ENCODE data around the gene RAB9A. TPM values are rescaled to one million over a fixed set of nuclear protein-coding genes. Genes with fewer than 3 reads are reported as not detected.
"Not testable (repeated sequence)": the region's sequence is repeated elsewhere in the genome, so short reads cannot be mapped to it uniquely, and the experiment has no call there.

The RAB9A gene
- total RNA-seq, 1 donor from 2014 or later = 34.2 TPM

DNA sequence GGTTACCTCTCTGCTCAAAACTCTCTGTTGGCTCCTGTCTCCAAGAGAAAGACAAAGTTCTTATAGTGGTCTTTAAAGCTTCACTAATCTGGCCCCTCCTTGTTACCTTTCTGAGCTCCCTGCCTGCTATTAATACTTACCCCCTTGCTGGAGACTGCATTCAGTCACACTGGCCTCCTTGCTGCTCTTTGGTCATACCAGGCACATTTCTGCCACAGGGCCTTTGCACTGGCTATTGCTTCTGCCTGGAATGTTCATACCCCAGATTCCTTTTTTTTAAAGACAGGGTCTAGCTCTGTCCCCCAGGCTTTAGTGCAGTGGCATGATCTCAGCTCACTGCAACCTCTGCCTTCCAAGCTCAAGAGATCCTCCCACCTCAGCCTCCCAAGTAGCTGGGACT is 15.9 kb upstream of the RAB9A start:
- H3K9me3 ChIP-seq (ENCODE audit: insufficient read depth, low read depth, low read length) = no peaks in the 10 kb centered on the region

GRCh38 chrX:13676885-13677284 is 12.0 kb upstream of the RAB9A start:
- H3K4me1 ChIP-seq (ENCODE audit: insufficient read depth, low read length) = no peaks in the 10 kb centered on the region
- H2AFZ ChIP-seq (ENCODE audit: low read depth, low read length) = no peak overlapping the region
- H3K27me3 Mint-ChIP-seq (ENCODE audit: low read depth, unreplicated experiment) = no peaks in the 10 kb centered on the region
- no peak overlapping the region for H3K4me3 Mint-ChIP-seq (ENCODE audit: unreplicated experiment)
- no peaks in the 10 kb centered on the region for H3K9me3 Mint-ChIP-seq (ENCODE audit: unreplicated experiment)
- H3K36me3 ChIP-seq (ENCODE audit: insufficient read depth, low read length) = no peaks in the 10 kb centered on the region
- TF ChIP-seq CTCF (IDR thresholded peaks at IDR 0.05; ENCODE audit: insufficient read depth, low read depth, low read length) (no peak), EZH2 (IDR thresholded peaks at IDR 0.05; ENCODE audit: insufficient read depth, low read length) (no peak)
- H3K27ac ChIP-seq (ENCODE audit: low read depth, low read length) = no peak overlapping the region
- no peaks in the 10 kb centered on the region for H4K20me1 ChIP-seq (ENCODE audit: insufficient read depth, low read length)
- no peak overlapping the region for H3K27ac Mint-ChIP-seq (ENCODE audit: unreplicated experiment)
- H3K4me3 ChIP-seq (ENCODE audit: insufficient read depth, low read depth, low read length) = no peak overlapping the region
- H3K79me2 ChIP-seq (ENCODE audit: insufficient read depth, low read length) = no peaks in the 10 kb centered on the region
- no peaks in the 10 kb centered on the region for H3K36me3 Mint-ChIP-seq (ENCODE audit: low read depth, unreplicated experiment)
- no peaks in the 10 kb centered on the region for H3K4me1 Mint-ChIP-seq (ENCODE audit: low read depth, unreplicated experiment)
- FAIRE-seq = no peak
- H3K27me3 ChIP-seq (ENCODE audit: insufficient read depth, low read length) = no peaks in the 10 kb centered on the region
- H3K9me3 ChIP-seq (ENCODE audit: insufficient read depth, low read depth, low read length) = no peaks in the 10 kb centered on the region
- DNase-seq (ENCODE audit: low read depth) = no peak
- no peak overlapping the region for H3K4me2 ChIP-seq (ENCODE audit: low read length)
- H3K9ac ChIP-seq (ENCODE audit: low read length) = no peak overlapping the region

More for the DNA sequence above, 15.9 kb upstream of the RAB9A start:
- H3K79me2 ChIP-seq (ENCODE audit: insufficient read depth, low read length) = no peaks in the 10 kb centered on the region
- no peak overlapping the region for H3K9ac ChIP-seq (ENCODE audit: low read length)
- no peak overlapping the region for H2AFZ ChIP-seq (ENCODE audit: low read depth, low read length)
- H3K36me3 Mint-ChIP-seq (ENCODE audit: low read depth, unreplicated experiment) = no peaks in the 10 kb centered on the region
- no peaks in the 10 kb centered on the region for H3K36me3 ChIP-seq (ENCODE audit: insufficient read depth, low read length)
- H3K27me3 ChIP-seq (ENCODE audit: insufficient read depth, low read length) = peaks cover 2% of the 10 kb centered on the region
- TF ChIP-seq CTCF (IDR thresholded peaks at IDR 0.05; ENCODE audit: insufficient read depth, low read depth, low read length) (no peak), EZH2 (IDR thresholded peaks at IDR 0.05; ENCODE audit: insufficient read depth, low read length) (no peak)
- H3K27me3 Mint-ChIP-seq (ENCODE audit: low read depth, unreplicated experiment) = no peaks in the 10 kb centered on the region
- H3K4me2 ChIP-seq (ENCODE audit: low read length) = no peak overlapping the region
- no peak overlapping the region for H3K27ac Mint-ChIP-seq (ENCODE audit: unreplicated experiment)
- H3K4me3 Mint-ChIP-seq (ENCODE audit: unreplicated experiment) = no peak overlapping the region
- H3K4me1 ChIP-seq (ENCODE audit: insufficient read depth, low read length) = peaks cover 3% of the 10 kb centered on the region
- FAIRE-seq = peak; percentile 5
- no peaks in the 10 kb centered on the region for H3K9me3 Mint-ChIP-seq (ENCODE audit: unreplicated experiment)
- no peaks in the 10 kb centered on the region for H4K20me1 ChIP-seq (ENCODE audit: insufficient read depth, low read length)
- H3K4me3 ChIP-seq (ENCODE audit: insufficient read depth, low read depth, low read length) = no peak overlapping the region
- H3K27ac ChIP-seq (ENCODE audit: low read depth, low read length) = no peak overlapping the region
- H3K4me1 Mint-ChIP-seq (ENCODE audit: low read depth, unreplicated experiment) = peaks cover 6% of the 10 kb centered on the region
- no peak for DNase-seq (ENCODE audit: low read depth)

DNA sequence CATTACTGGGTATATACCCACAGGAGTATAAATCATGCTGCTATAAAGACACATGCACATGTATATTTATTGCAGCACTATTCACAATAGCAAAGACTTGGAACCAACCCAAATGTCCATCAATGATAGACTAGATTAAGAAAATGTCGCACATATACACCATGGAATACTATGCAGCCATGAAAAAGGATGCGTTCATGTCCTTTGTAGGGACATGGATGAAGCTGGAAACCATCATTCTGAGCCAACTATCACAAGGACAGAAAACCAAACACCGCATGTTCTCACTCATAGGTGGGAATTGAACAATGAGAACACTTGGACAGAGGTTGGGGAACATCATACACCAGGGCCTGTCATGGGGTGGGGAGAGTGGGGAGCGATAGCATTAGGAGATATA is 9.2 kb upstream of the RAB9A start:
- H3K27me3 ChIP-seq (ENCODE audit: insufficient read depth, low read length); H3K4me1 Mint-ChIP-seq (ENCODE audit: low read depth, unreplicated experiment); H4K20me1 ChIP-seq (ENCODE audit: insufficient read depth, low read length); H3K27me3 Mint-ChIP-seq (ENCODE audit: low read depth, unreplicated experiment); H3K9ac ChIP-seq (ENCODE audit: low read length); FAIRE-seq; H3K4me3 Mint-ChIP-seq (ENCODE audit: unreplicated experiment); H3K36me3 Mint-ChIP-seq (ENCODE audit: low read depth, unreplicated experiment); H3K27ac ChIP-seq (ENCODE audit: low read depth, low read length); H3K9me3 Mint-ChIP-seq (ENCODE audit: unreplicated experiment); H3K27ac Mint-ChIP-seq (ENCODE audit: unreplicated experiment); H3K4me2 ChIP-seq (ENCODE audit: low read length); H3K9me3 ChIP-seq (ENCODE audit: insufficient read depth, low read depth, low read length); DNase-seq (ENCODE audit: low read depth); H3K36me3 ChIP-seq (ENCODE audit: insufficient read depth, low read length); H3K79me2 ChIP-seq (ENCODE audit: insufficient read depth, low read length); H3K4me1 ChIP-seq (ENCODE audit: insufficient read depth, low read length); H2AFZ ChIP-seq (ENCODE audit: low read depth, low read length); H3K4me3 ChIP-seq (ENCODE audit: insufficient read depth, low read depth, low read length): not testable (repeated sequence)
